DMS79 (cell line): ENCODE results near the gene POGZ.
"Not testable (repeated sequence)": the region's sequence is repeated elsewhere in the genome, so short reads cannot be mapped to it uniquely, and the experiment has no call there.

Source experiments
- DNase-seq: peaks from one replicate; lab custom pipeline; 2025; lab: John Stamatoyannopoulos, UW

Gene POGZ

GRCh38 chr1:151476083-151476482 is 16.8 kb upstream of the POGZ start:
- no peak for DNase-seq

- DNase-seq, result no peak
These were observed 15.9 kb upstream of the POGZ start for GRCh38 chr1:151475175-151475574.

GRCh38 chr1:151474745-151475144 is 15.5 kb upstream of the POGZ start:
- no peak for DNase-seq

- DNase-seq, result no peak
These were observed 13.8 kb upstream of the POGZ start for GRCh38 chr1:151472856-151473731.

- no peak for DNase-seq
These were observed 5.7 kb upstream of the POGZ start for GRCh38 chr1:151465026-151465425.

GRCh38 chr1:151461694-151462093 is 2.4 kb upstream of the POGZ start:
- peak; percentile 21 for DNase-seq

- DNase-seq, result peak; percentile 39
These were observed 428 bp downstream of the POGZ start for GRCh38 chr1:151458802-151459330.

- peak; percentile 61 for DNase-seq
These were observed 1.1 kb downstream of the POGZ start for GRCh38 chr1:151457911-151458801.

GRCh38 chr1:151455966-151456365 is 3.3 kb downstream of the POGZ start:
- DNase-seq, result no peak

GRCh38 chr1:151455231-151455630 is 4.1 kb downstream of the POGZ start:
- no peak for DNase-seq

- DNase-seq, result no peak
These were observed 11.6 kb downstream of the POGZ start for GRCh38 chr1:151447696-151448095.

GRCh38 chr1:151444783-151445177 is 14.5 kb downstream of the POGZ start:
- no peak for DNase-seq

GRCh38 chr1:151443846-151444782 is 15.2 kb downstream of the POGZ start:
- DNase-seq, result peak; percentile 77

GRCh38 chr1:151437396-151437795 is 21.9 kb downstream of the POGZ start:
- DNase-seq, result not testable (repeated sequence)

GRCh38 chr1:151436985-151437384 is 22.3 kb downstream of the POGZ start:
- no peak for DNase-seq

- no peak for DNase-seq
These were observed 24.1 kb downstream of the POGZ start for GRCh38 chr1:151435174-151435573.

- DNase-seq, result not testable (repeated sequence)
These were observed 25.5 kb downstream of the POGZ start for GRCh38 chr1:151433827-151434226.

GRCh38 chr1:151428068-151428467 is 31.2 kb downstream of the POGZ start:
- DNase-seq, result no peak

- DNase-seq, result no peak
These were observed 34.2 kb downstream of the POGZ start for GRCh38 chr1:151425103-151425502.

- DNase-seq, result no peak
These were observed 39.5 kb downstream of the POGZ start for GRCh38 chr1:151419819-151420218.

GRCh38 chr1:151418081-151418480 is 41.2 kb downstream of the POGZ start:
- no peak for DNase-seq

GRCh38 chr1:151416231-151416630 is 43.1 kb downstream of the POGZ start:
- DNase-seq, result no peak
